ENCODE results near the gene RNF220. TPM values are rescaled to one million over a fixed set of nuclear protein-coding genes. Genes with fewer than 3 reads are reported as not detected.

Gene RNF220
- total RNA-seq, 2 donors from 2014 or later, result 63.9 to 64.3 TPM

DNA sequence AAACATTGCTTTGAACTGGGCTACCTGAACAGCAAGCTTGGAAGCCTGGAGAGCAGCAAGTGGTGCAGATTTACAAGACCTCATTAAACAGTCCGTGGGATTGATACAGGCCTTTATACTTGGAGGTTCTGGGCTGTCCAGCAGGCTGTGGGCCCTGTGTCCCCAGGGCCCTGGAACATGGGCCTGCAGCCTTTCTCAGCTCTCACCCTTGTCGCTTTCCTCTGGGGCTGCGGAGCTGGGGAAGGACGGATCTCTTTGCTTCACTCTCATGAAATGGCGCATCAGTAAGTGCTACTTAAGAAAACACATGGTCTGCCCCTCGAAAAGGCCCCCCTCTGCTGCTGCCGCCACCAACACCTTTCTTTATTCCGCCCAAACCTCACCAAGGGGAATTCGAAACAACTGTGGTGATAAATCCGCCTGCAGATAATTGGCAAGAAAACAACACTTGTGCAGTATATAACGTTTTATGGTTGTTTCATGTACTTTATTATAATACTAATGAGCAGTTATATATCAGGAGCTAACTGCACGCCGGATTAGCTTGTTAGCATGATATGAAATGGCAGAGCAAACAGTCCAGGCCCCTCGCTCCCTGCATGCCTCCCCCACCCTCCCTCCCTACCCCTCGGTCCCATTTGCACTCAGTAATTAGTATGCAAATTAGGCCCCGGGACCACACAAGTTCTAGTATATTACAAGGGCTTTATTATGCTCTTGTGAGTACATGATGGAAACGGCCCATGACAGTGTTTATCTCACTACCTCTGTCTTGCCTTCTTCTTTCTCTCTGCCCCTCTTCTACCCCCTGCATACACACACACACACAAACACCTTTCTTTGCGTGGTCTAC, 131.5 kb downstream of the RNF220 start:
- DNase-seq (no peak), ATAC-seq (no peak)

DNA sequence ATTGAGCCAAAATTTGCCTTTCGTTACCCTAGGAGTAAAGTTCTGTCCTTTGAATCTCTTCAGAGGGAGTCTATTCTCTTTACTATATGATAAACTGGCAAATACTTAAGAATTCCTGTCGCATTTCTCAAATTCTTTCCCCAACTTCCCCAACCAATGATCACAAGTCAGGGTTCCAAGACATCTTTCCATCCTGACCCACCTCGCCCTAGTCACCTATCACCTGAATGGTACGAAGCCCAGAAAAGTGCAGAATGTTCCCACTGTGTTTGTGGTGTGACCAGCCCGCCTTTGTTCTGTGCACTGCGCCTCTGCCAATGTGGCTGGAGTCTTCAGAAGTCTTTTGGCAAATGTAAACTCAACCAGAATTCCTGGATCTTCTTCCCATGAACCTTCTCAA, 132.5 kb downstream of the RNF220 start:
- intact Hi-C loops (cut with DNase I, micrococcal nuclease), result no loop called here
- no peak for DNase-seq
- ATAC-seq, result no peak

More for the DNA sequence above, 131.5 kb downstream of the RNF220 start:
- intact Hi-C loops (cut with DNase I, micrococcal nuclease), result no loop called here

DNA sequence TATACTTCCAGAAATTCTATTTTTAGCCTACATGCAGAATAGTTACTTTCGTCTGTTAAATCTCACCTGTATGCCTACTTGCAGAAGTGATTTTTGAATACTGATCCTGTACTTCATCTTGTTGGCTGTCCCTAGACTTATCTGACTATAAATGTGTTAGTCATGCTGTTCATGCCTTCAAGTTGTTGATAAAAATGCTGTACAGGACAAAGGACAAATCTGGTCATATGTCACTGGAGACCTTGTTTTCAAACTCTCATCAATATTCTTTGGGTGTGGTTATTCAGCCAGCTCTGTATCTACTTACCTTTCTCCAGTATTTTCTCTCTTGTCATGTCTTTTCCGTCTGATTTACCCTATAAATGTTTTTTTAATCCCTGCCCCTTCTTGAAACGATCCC, 132.9 kb downstream of the RNF220 start:
- ATAC-seq, result no peak
- no peak for DNase-seq
- intact Hi-C loops (cut with DNase I, micrococcal nuclease), result no loop called here

DNA sequence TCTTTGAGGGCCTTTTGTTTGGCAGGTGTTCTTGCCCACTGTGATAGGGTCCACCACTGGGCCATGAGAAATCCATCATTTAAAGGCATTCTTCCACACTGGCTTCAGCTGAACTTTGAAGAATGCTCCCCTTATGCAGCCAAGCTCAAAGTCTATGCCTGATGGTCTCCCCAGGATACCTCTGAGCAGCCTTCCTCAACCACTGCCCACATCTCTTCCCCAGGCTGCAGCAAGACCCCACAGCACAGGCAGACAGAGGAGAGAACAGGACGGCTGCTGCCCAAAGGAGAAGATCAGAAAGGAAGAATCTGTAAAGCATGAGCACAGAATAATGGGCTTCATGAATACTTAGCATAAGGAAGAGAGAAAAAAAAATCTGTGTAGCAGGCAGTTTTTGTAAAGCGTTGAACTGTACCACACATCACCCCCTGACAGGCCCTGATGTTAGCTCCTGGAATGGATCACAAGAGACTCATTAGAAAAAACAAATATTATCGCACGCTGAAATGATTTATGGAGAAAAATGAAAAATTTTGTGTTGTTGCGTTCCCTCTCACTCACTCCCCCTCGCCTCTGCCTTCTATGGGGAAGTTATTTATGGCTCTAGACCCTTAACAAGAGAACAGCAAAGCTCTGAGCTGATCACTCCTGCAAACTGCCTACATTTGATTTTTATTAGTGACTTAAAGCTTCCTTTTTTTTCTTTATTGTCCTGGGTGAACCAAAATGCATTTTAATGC, 135.1 kb downstream of the RNF220 start:
- DNase-seq (no peak), ATAC-seq (no peak)
- intact Hi-C loops (cut with DNase I, micrococcal nuclease), result no loop called here

DNA sequence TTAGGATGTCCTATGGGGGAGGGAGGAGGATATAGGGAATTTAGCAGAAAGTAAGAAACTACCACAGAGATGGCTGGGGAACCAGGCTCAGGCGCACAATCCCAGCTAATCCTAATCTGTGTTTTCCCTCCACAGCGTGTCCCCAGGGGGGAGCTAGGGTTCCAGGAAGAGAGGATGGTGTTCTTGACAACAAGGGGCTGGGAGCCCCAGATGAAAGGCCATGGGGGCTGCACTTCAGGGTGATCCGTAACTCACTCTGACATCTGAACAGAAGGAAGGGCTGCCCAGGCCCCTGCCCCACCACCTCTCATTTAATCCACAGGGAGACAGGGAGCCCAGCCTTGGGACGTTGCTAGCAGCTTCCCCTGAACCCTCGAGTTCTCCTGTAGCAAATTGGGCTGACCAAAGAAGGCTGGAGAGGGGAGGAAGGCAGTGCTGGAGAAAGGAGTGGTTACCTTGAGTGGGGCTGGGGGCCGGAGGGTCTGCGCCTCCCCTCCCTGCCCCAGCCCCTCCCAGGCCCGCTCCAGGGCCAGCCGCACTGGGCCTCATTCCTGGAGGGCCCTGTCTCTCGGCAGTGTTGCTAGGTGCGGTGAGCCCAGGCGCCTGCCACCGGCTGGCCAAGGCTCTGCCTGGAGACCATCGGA, 137.5 kb downstream of the RNF220 start:
- no peak for ATAC-seq
- intact Hi-C loops (cut with DNase I, micrococcal nuclease), result no loop called here
- DNase-seq, result no peak

DNA sequence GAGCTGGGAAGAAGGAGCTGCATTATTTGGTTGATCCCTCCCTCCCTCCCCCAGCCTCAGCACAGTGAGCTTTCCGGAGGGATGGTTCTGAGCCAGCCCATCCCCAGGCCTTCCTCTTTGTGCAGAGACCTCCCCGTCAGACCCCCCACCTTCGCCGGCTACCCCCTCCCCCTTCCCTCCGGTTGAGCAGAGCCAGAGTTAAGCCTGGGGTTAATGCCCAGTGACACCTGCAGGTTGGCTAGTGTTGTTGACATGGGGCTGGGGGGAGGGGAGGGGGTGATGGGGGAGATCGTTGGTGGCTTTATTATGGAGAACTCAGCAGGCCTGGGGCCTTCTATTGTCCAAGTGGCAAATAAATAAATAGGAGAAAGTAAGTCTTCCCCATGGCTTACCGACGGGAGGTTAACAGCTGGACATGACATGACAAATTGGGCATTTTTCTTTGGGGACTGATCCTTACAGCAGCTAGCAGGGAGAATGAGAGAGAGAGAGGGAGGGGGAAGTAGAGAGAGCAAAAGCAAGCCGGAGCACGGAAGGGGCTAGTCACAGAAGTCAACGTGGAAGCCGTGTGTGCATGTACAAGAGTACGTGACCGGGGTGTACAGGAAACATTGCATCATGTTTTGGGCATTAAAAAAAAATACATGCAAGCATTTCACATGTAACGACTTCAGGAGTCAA, 138.1 kb downstream of the RNF220 start:
- DNase-seq, result no peak
- no peak for ATAC-seq
- intact Hi-C loops (cut with DNase I, micrococcal nuclease), result no loop called here

DNA sequence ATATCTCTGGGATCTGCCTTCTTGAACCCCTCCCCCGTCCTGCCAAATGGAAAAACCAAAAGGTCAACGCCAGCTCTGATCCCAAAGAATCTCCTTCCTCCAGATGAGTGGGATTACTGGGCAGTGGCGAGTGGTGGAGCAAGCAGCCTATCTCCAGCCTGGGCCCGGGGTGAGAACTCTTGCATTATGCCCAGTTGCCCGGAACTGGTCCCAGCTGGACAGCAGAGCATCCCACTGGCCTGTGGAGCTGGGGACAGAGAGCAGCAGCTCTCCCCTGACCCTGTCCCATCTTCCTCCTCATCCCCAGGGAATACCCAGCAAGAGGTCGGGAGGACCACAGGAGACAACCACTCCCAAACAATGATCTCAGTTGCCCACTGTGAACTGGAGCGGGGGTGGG, 138.7 kb downstream of the RNF220 start:
- DNase-seq, result no peak
- ATAC-seq, result no peak
- intact Hi-C loops (cut with DNase I, micrococcal nuclease), result no loop called here

DNA sequence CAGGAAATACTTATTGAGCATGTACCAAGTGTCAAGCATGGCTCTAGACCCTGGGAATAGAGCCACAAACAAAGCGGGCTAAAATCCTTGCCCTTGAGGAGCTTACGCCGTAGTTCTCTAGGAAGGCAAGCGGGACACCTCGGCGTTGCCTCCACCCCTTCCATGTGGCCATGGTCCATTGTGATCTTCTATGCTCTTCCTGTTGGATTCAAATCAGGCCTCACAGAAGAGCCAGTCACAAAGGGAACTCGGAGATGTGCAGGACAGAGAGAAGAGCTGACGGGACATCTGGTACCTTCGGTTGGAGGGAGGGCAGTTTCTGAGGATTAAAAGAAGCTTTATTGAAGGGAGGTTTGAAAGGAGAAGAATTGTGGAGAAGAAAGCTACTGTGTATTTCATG, 139.9 kb downstream of the RNF220 start:
- ATAC-seq (no peak), DNase-seq (no peak)
- intact Hi-C loops (cut with DNase I, micrococcal nuclease), result no loop called here

DNA sequence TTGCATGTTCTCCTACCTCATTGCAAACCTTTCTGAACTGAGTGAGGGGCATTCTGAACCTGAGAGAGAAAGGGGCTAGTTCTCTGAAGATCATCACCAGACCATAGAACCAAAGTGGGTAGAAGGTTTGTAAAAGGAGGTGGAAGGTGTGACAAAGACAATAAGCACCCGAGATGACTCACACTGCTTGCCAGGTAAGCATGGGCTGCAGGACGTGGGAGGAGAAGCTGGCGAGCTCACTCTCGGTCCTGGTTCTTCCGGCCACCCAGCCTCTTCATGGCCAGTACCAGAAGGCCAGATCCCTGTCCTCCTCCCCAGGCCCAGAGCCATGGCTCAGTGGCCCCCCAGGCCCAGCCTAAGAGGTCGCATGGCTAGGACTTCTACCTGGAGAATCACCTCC, 140.9 kb downstream of the RNF220 start:
- intact Hi-C loops (cut with DNase I, micrococcal nuclease), result no loop called here
- peak; percentile 46 for ATAC-seq
- no peak for DNase-seq

DNA sequence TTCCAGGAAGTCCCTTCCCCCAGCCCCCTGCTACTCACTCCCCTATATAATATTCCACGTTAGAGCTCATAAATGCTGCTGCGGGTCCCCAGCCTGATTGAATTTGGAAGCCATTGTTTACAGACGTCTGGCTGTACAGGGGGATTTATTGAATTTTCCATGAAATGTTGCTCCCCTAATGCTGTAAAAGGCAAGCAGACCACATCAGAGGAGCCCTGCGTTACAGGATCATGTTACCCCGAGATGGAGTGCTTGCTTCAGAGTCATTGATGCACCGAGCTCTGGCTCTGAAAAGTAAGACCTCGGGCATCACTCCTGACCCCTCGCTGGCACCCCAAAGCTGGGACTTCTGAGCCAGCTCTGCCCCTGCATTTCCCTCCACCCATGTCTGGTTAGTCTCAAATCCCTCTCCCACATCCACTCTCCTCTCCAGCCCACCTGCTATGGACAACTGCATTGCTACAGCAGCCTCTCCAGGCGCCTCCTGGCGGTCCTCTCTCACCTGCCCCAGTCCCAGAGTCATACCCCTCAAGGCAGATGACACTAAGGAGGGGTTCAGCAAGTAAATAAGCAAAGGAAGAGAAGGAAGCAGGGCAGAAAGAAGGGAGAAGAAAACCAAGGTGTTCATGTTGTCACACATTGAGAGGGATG, 141.5 kb downstream of the RNF220 start:
- intact Hi-C loops (cut with DNase I, micrococcal nuclease), result no loop called here
- ATAC-seq, result no peak
- DNase-seq, result no peak

DNA sequence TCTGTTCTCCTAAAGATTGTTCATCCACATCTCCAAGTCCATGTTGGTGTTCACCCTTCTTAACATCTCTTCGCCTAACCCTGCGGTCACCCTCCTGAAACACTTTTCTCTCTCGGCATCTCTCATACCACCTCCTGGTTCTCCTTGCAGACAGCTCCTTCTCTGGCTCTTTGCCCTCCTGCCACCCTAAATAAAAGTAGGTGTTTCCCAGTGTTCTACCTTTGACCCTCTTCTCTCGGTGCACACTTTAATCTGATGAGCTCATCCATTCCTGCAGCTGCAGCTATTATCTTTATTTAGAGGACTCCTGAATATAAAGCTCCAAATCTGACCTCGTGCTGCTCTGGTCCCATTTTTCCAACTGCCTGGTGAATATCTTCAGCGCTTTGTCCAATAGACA, 142.3 kb downstream of the RNF220 start:
- intact Hi-C loops (cut with DNase I, micrococcal nuclease), result no loop called here
- ATAC-seq, result no peak
- DNase-seq, result no peak

DNA sequence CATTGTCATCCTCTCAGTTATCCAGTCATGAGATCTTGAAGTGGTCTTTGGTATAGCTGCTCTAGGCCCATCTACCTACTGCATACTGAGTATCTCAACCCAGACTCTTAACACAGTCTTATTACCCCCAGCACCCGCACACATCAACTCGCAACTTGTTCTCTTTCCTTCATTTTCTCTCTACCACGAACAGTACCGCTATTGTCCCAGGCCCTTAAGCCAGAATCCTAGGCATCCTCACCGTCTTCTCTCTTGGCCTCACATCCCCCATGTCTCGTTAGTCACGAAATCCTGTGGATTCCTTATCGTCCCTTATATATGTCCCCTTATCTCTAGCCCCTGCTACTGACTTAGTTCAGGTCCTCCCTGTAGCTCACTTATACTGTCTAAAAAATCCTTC, 142.8 kb downstream of the RNF220 start:
- DNase-seq, result no peak
- no peak for ATAC-seq
- intact Hi-C loops (cut with DNase I, micrococcal nuclease), result no loop called here

DNA sequence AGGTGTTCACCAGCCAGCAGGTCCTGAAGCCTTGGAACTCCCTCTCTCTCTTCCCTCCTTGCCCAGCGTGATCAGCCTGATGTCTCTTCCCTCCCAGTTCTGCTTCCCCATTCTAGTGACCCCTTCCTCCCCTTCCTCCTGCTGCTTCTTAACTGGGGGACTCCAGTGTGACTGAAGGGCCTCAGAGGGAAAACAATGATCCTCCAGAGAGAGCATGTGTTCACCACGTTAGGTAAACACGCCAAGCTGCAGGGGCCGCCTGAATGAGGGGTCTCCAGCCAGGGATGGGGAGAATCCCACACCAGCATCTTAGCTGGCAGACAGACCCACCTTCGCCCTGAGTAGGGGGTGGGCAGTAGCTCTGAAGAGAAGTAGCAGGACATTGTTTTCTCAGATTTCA, 144.5 kb downstream of the RNF220 start:
- ATAC-seq (no peak), DNase-seq (no peak)
- intact Hi-C loops (cut with DNase I, micrococcal nuclease), result no loop called here

DNA sequence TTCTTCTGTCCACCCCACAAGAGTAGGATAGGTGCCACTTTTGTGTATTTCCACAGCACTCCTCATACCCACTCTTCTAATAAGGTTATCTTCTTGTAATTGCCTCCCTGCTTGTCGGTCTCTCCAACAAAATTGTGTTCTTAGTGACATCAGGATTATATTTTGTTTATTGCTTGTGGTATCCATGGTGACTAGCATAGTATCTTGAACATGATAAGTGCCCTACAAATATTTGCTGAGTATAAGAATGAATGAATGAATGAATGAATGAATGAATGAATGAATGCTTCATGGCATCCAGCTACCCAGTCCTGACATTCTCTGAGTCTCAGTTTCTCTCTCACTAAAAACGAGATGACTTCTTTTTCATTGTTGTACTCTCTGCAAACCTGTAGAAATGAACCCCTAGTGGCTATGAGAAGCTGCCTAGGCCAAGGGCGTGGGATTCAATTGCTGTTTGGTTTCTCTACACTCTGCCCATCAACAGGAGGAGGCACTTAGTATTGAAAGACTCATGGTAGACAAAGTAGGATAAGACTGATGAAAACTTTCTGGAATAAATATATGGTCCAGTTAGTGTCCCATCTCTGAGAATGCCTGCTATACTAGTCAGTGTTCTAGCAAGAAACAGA, 148.2 kb downstream of the RNF220 start:
- intact Hi-C loops (cut with DNase I, micrococcal nuclease), result no loop called here
- DNase-seq, result no peak

DNA sequence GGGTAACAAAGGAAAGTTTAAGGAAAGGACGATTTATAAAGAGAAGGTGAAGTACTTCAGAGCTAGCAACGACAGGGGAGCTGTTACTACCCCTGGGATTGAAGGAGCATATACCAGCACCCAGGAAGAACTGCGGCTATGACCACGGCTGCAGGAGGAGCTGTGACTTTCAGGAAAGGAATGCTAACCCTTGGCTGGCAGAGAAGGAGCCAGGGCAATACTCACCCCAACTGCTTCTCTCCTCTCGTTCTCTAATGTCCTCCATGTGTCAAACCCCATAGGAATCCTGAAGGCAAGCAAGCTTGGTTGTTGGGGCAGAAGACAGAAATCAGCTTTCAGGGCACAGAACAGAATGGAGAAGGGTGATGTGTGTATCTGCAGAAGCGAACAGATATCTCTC, 148.7 kb downstream of the RNF220 start:
- intact Hi-C loops (cut with DNase I, micrococcal nuclease), result no loop called here
- DNase-seq (no peak), ATAC-seq (no peak)

More for the DNA sequence above, 148.2 kb downstream of the RNF220 start:
- peak; percentile 7 for ATAC-seq

DNA sequence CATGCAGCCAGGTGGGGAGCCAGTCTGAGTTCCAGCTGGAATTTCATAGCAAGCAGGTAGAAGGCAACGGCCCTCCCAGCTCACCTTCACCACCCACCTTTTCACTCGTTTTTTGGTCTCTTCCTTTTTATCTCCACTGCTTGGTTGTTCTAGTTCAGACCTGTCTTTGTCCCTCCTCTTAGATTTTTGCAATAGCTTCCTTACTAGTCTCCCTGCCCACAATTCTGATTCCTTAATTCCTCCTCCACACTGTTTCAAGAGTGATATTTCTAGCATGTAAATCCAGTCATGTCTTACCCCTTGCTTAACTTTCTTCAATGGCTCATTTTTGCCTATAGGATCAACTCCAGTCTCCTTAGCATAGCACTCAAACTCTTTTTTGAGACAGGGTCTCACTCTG, 149.7 kb downstream of the RNF220 start:
- DNase-seq, result no peak
- ATAC-seq, result no peak
- intact Hi-C loops (cut with DNase I, micrococcal nuclease), result no loop called here

DNA sequence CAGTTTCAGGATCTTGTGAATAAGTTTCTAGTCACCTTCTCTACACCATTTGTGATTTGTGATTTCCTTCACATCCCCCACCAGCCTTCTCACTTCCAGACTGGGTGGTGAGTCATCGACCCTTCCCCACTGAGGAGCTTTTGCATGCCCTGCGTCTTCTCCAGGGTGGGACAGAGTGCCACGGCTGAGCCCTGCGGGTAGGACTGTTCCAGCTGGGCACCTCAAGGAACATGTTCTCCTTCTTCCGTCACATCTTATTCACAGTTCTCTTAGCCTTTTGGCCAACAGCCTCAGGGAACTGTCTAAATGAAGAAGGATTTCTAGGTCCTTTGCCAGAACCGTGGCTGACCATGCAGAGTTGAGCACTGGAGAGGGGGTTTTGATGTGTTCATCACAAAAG, 152.7 kb downstream of the RNF220 start:
- ATAC-seq (no peak), DNase-seq (no peak)
- intact Hi-C loops (cut with DNase I, micrococcal nuclease), result no loop called here

DNA sequence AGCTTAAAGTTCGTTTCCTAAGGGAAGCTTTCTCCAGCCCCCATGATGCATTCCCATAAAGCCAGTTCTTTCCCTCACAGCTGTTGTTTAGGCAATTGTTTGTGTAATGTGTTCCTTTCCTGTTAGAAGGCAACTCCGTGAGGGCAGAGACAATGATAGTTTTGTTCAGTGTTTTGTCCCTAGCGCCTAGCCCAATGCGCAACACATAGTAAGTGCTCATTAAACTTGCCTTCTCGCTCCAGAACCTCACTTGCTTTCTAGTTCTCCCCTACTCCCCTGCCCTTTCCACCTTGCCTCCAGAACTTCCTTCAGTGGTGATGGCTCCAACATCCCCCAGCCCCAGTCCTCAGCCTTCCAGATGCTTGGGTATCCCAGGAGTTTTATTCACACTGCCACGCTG, 153.8 kb downstream of the RNF220 start:
- ATAC-seq, result no peak
- no peak for DNase-seq
- intact Hi-C loops (cut with DNase I, micrococcal nuclease), result no loop called here

DNA sequence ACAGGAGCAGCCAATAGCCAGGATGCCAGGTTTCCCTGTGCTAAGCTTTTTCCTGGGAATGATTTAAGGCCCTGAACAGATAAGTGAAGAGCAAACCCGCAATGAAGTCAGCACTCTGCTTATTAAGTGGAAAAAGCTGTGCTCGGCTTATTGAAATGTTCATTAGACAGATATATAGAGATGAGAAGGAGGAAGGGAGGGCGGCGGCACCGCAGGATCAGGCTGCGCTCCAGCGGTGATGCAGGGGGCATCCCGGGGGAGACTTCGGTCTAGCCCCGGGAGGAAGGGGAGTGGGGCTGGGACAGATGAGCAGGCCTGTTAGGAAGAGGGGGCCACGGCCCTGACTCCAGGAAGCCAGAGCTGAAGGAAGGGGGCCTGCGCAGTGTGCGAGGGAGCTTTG, 154.3 kb downstream of the RNF220 start:
- DNase-seq, result no peak
- intact Hi-C loops (cut with DNase I, micrococcal nuclease), result no loop called here
- no peak for ATAC-seq
